Fibroblast of villous mesenchyme (primary cell): ENCODE results near the gene S100A12. TPM values are rescaled to one million over a fixed set of nuclear protein-coding genes. Genes with fewer than 3 reads are reported as not detected.

Source experiments
- DNase-seq: peaks from one replicate; pipeline ENCODE4 v3.0.0-alpha.2; 2010; ENCODE audit warnings: low read depth
- H3K4me3 ChIP-seq: 2 replicates; pipeline ENCODE4 v1.5.1; 2011; ENCODE audit warnings: low read depth, mild to moderate bottlenecking, low read length
- total RNA-seq: library from RNA; depleted of rRNA; stranded (reverse); fragments of >200 nt; gene quantifications from 2 replicates; pipeline ENCODE4 v1.2.3, GENCODE V29; 2012
- TF ChIP-seq, protein P1 (sequence below): IDR thresholded peaks from 2 replicates; pipeline ENCODE4 v1.5.1; 2012; ENCODE audit warnings: low read depth, mild to moderate bottlenecking, low read length; ENCODE audit not compliant: insufficient read depth

The S100A12 gene
- total RNA-seq, 1 donor, result not detected

GRCh38 chr1:153345187-153346076, 30.0 kb downstream of the S100A12 start:
- DNase-seq, result no peak
- TF ChIP-seq, protein P1, sequence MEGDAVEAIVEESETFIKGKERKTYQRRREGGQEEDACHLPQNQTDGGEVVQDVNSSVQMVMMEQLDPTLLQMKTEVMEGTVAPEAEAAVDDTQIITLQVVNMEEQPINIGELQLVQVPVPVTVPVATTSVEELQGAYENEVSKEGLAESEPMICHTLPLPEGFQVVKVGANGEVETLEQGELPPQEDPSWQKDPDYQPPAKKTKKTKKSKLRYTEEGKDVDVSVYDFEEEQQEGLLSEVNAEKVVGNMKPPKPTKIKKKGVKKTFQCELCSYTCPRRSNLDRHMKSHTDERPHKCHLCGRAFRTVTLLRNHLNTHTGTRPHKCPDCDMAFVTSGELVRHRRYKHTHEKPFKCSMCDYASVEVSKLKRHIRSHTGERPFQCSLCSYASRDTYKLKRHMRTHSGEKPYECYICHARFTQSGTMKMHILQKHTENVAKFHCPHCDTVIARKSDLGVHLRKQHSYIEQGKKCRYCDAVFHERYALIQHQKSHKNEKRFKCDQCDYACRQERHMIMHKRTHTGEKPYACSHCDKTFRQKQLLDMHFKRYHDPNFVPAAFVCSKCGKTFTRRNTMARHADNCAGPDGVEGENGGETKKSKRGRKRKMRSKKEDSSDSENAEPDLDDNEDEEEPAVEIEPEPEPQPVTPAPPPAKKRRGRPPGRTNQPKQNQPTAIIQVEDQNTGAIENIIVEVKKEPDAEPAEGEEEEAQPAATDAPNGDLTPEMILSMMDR, result no peak

GRCh38 chr1:153344718-153345025, 30.7 kb downstream of the S100A12 start:
- TF ChIP-seq, protein P1, result no peak
- DNase-seq, result no peak
- H3K4me3 ChIP-seq, result no peak overlapping the region

More at GRCh38 chr1:153345187-153346076, 30.0 kb downstream of the S100A12 start:
- H3K4me3 ChIP-seq, result no peak overlapping the region

DNA sequence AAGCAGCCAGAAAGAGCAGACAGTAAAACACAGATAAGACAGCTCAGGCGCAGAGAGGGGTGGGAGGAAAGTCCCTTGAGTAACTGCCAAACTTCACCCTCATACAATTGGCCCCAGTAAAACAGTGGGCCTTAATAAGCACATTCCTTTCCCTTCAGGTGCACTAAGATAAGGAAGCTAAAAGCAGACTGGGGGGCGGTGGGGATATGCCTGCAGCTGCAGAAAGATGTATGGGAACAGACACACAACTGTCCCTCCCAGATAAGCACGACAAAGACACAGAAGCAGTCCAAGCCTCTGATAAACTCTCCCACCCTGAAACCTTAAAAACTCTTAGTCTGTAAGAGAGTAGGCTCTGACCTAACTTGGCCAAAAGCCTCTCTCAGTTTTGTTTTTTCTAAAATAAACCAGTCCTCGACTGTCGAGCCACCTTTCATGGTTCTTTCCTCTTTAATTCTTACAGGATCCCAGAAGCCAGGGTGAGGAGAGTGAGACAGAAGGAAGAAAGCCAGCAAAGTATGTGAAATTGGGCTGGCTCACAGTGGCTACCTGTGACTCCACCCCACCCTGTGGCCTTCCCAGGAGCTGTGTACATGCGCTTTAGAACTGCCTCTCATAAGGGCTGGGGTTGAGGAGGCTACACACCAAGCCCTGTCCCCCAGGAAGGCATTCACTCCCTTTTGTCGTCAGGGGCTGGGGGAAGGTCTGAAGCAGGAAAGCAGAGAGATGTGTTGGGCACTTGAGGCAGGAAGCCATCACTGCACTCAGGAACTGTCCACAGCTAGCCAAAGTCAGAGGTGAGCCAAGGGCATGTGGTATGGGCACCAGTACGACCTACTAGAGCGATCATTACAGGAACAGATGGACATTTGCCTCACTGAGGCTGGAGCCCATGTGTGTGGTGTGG, 31.4 kb downstream of the S100A12 start:
- TF ChIP-seq, protein P1, result no peak
- DNase-seq, result no peak
- no peak overlapping the region for H3K4me3 ChIP-seq

- H3K4me3 ChIP-seq, result no peak overlapping the region
- DNase-seq, result no peak
- TF ChIP-seq, protein P1, result no peak
Observed at GRCh38 chr1:153343040-153343681, 32.3 kb downstream of the S100A12 start.

DNA sequence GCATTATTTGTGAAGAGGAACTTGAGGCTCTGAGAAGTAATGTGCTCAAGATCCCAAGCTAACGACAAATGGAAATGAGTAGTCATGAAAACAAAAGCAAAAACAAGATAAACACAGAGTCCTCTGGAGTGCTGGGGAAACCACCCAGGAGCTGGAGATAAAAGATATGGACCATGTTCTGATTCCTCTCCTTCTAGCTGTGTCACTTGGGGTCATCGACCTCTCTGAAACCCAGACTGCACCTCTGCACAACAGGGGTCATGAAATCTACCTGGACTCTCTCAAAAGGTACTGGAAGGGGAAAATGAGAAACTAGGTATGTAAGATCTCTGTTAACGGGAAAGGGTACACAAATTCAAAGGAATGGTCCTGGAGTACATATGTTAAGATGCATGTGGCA, 33.2 kb downstream of the S100A12 start:
- TF ChIP-seq, protein P1, result no peak
- H3K4me3 ChIP-seq, result no peak overlapping the region
- no peak for DNase-seq

DNA sequence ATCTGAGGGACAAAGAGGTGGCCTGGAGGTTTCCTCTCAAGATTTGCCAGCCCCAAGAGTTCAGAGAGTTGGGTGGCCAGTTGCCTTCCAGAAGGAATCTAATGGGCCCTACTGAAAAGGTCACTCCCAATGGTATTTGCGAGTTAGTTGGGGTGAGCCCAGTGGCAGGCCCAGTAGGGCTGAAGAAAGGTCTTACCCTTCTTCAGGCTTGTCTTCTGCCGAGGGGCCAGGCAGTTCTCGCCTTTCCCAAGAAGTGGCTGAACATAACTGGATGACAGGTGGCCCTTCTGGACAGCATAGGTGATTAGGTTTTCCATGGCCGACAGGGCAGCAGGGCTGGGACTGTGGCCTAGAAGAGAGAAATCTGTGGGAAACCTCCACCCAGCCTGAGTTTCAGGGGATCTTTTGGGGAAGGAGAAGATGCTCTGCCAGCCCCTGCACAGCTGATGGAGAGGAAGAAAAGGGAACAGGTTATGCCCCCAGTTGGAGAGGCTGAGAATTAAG, 33.9 kb downstream of the S100A12 start:
- no peak overlapping the region for H3K4me3 ChIP-seq
- TF ChIP-seq, protein P1, result no peak
- no peak for DNase-seq
